Type B pancreatic cell (in vitro differentiated cells): ENCODE data around the gene CHPF2. TPM values are rescaled to one million over a fixed set of nuclear protein-coding genes. Genes with fewer than 3 reads are reported as not detected.
A peak's percentile ranks its signal among the peaks of the same experiment; 100 is the strongest.

Source experiments
- DNase-seq: peaks from one replicate; pipeline ENCODE4 v3.0.0; 2021; ENCODE audit warnings: mixed read lengths; ENCODE audit not compliant: unreplicated experiment; ENCODE audit errors: extremely low spot score
- H3K27ac Mint-ChIP-seq: 2 replicates; pipeline ENCODE4 v1.8.0; 2021; ENCODE audit warnings: mild to moderate bottlenecking, mixed read lengths
- H3K27me3 Mint-ChIP-seq: 2 replicates; pipeline ENCODE4 v1.8.0; 2021; ENCODE audit warnings: mixed read lengths
- H3K36me3 Mint-ChIP-seq: 2 replicates; pipeline ENCODE4 v1.8.0; 2021; ENCODE audit warnings: mixed read lengths
- H3K4me1 Mint-ChIP-seq: one replicate; pipeline ENCODE4 v1.8.0; 2021; ENCODE audit warnings: mixed read lengths; ENCODE audit not compliant: unreplicated experiment
- H3K4me3 Mint-ChIP-seq: 2 replicates; pipeline ENCODE4 v1.8.0; 2021; ENCODE audit warnings: mild to moderate bottlenecking, mixed read lengths
- H3K9me3 Mint-ChIP-seq: 2 replicates; pipeline ENCODE4 v1.8.0; 2021; ENCODE audit warnings: mixed read lengths
- CTCF ChIP-seq: fragments of 200-600 bp; sonication (generic); conservative IDR thresholded peaks from 2 replicates; pipeline ENCODE4 v1.5.0; 2021; ENCODE audit warnings: antibody characterized with exemption, mild to moderate bottlenecking
- total RNA-seq: library from RNA; stranded (reverse); gene quantifications from 2 replicates; pipeline ENCODE4 v1.2.1, GENCODE V29; 2021; ENCODE audit warnings: low replicate concordance

The CHPF2 gene
- total RNA-seq, 1 donor from 2014 or later: 44.4 TPM

GRCh38 chr7:151232917-151233701 lies 826 bp downstream of the CHPF2 start:
- no peak for DNase-seq
- Mint-ChIP-seq H3K27me3 (no peaks in the 10 kb centered on the region), H3K9me3 (no peaks in the 10 kb centered on the region), H3K4me1 (peaks cover 25% of the 10 kb centered on the region), H3K36me3 (no peaks in the 10 kb centered on the region), H3K4me3 (peak overlapping the region; percentile 98), H3K27ac (peak overlapping the region; percentile 90)
- no peak for TF ChIP-seq CTCF

GRCh38 chr7:151233804-151234203 lies 1.5 kb downstream of the CHPF2 start:
- Mint-ChIP-seq H3K4me1 (peaks cover 21% of the 10 kb centered on the region), H3K4me3 (peak overlapping the region; percentile 98), H3K27ac (peak overlapping the region; percentile 90), H3K27me3 (no peaks in the 10 kb centered on the region), H3K36me3 (no peaks in the 10 kb centered on the region), H3K9me3 (no peaks in the 10 kb centered on the region)
- TF ChIP-seq CTCF: no peak
- DNase-seq: no peak

GRCh38 chr7:151235091-151235787 lies 3.0 kb downstream of the CHPF2 start:
- H3K4me1 Mint-ChIP-seq: peaks cover 21% of the 10 kb centered on the region
- H3K27me3 Mint-ChIP-seq: no peaks in the 10 kb centered on the region
- no peak overlapping the region for H3K27ac Mint-ChIP-seq
- TF ChIP-seq CTCF: no peak
- no peaks in the 10 kb centered on the region for H3K9me3 Mint-ChIP-seq
- DNase-seq: no peak
- peak overlapping the region; percentile 80 for H3K4me3 Mint-ChIP-seq
- no peaks in the 10 kb centered on the region for H3K36me3 Mint-ChIP-seq

- Mint-ChIP-seq H3K36me3 (no peaks in the 10 kb centered on the region), H3K27ac (no peak overlapping the region), H3K9me3 (no peaks in the 10 kb centered on the region), H3K27me3 (no peaks in the 10 kb centered on the region), H3K4me3 (no peak overlapping the region), H3K4me1 (peaks cover 23% of the 10 kb centered on the region)
- no peak for DNase-seq
- TF ChIP-seq CTCF: no peak
Observed at GRCh38 chr7:151236406-151236805, 4.1 kb downstream of the CHPF2 start.

GRCh38 chr7:151237244-151238189 lies 5.2 kb downstream of the CHPF2 start:
- Mint-ChIP-seq H3K4me3 (no peak overlapping the region), H3K9me3 (no peaks in the 10 kb centered on the region), H3K4me1 (peaks cover 15% of the 10 kb centered on the region), H3K36me3 (no peaks in the 10 kb centered on the region), H3K27ac (no peak overlapping the region), H3K27me3 (no peaks in the 10 kb centered on the region)
- DNase-seq: no peak
- TF ChIP-seq CTCF: no peak
